ENCODE data around the gene CPZ.
"Not testable (repeated sequence)": the region's sequence is repeated elsewhere in the genome, so short reads cannot be mapped to it uniquely, and the experiment has no call there.

Gene CPZ

DNA sequence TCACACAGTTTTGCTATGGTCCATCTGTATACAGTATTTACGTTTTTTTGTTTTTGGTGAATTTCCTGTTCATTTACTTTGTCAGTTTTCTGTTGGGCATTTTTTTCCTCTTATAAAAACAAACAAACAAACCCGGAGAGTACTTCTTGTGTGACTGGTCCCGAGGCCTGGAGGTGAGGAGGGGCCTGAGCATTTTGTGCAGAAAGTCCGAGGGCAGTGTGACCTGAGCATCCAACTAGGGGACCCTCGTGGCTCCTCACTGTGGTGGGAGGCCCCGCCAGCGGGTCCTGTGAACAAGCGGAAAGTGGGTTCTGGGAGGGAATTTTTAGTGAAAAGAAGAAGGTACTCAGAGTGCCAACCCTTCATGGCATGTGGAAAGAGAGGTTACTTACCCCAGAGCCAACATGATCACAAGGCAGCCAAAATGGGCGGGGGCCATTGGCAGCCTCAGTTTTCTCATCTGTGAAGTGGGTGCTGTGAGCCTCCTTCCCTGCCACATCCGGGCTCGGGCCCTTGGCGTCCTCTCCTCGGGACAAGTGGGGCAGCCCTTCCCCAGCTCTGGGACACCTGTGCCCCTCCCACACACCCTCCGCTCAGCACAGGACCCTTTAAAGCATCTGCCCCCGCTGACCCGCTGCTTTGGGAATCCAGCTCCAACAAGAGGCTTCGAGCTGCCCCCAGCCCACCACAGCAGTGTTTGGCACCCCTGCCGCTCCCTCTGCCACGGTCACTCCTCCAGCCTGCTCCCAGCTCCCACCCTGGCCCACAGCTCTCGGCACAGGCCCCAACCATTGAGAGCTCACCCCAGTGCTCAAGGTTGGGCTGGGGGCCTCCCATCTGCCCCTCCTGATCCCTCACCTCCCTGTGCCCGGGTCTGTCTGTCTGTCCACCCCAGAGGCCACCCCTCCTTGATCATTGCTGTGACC is 35.2 kb upstream of the CPZ start:
- no peak for DNase-seq

DNA sequence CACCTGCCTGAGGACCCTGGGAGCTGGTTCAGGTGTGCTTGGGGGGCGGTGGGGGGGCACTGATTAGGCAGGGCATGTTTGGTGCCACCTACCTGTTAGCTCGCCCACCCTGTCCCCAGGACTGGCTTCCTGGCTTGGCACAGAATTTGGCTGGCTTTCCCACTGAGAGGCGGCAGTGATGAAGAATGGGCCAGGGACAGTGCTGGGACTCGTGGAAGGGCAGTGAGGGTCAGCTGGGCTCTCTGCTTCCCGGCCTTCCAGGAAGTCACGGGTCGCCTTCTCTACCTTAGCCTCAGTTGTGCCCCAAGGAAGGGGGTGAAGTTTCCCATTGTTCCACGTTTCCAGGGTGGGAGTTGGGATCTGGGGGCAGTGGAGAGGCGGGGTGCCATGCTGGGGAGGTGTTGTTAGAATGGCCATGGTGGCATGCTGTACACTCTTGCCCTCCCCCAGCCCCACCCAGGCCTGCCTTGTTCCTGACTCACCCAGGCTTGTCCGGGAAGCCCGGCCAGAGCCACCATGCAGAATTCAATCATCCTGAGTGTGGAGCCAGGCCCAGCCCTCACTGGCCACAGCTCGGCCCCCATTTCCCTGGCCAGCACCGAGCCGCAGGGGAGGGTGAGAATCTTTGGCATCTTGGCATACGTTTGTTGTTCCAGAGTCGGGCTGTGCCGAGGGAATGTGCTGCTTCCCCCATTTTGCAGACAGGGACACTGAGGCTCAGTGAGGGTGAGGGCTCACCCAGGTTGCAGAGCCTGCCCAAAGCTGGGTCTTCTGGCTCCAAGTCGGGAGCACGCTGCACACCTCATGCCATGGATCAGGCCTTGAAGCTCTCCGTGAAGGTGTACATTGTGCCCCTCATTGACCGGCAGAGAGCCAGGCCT is 34.2 kb upstream of the CPZ start:
- no peak for DNase-seq

DNA sequence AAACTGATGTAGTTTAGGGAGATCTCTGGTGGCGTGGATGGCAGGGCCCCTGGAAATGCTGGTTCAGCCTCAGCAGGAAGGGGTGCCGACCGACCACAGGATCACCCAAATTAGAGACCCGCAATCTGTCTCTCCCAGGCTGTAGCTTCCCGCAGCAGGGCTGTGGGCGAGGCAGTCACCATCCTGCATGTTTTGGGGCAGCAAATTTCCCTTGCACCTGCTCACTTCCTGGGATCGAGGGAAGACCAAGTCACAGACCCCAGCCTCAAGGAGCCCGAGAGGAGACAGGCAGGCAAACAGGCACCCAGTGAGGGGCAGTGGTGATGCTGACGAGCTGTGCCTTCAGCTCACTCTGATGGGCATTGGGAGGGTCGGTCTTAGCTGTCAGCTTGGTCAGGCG is 33.6 kb upstream of the CPZ start:
- no peak for DNase-seq

DNA sequence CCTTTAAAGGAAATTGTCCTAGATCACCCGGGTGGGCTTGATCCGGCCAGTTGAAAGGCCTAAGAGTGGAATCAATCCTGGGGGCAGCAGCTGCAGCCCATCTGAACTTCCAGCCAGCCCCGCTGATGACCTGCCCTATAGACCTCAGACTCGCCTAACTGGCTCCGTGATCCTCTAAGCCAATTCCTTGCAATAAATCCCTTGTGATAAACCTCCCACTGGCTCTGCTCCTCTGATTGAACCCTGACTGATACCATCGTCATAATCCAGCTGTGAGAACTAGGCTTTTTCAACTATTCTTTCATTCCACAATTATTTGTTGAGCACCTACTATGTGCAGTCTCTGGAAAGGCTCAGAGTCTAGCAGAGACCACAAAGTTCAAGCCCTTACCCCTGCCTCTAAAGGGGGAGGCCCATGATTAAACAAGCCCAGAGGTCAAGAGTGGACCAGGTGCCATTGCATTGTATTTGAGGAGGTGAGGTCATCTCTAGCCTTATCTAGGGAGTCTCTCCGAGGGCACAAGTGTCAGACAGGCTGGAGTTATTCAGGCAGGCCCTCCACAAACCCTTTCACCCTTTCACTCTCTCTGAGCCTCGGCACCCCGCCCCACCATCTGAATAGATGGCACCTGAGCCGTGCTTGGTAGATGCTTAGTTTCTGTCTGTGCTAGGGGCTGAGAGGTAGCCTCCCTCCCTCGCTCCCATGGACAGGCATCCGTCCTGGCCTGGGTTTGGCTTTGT is 32.9 kb upstream of the CPZ start:
- DNase-seq, result no peak

- no peak for DNase-seq
These were observed 32.1 kb upstream of the CPZ start for GRCh38 chr4:8560265-8561047.

DNA sequence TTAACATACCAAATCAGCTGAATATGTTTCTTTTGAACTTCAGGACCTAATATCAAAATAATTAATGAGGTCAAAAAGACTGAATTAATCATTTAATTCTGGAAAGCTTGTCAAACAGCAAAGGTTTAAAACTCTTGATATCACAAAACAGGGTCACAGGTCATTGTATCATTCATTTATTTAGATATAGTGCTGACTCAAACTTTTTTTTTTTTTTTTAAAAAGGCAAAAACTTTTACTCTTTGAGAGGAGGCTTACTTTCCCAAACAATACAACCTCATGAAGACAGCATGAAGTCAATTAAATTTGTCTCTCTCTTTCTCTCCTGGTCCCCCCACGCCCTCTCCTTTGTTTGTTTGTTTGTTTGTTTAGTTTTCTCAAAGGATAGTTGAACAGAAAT is 28.0 kb upstream of the CPZ start:
- DNase-seq, result no peak

- DNase-seq, result no peak
These were observed 24.4 kb upstream of the CPZ start for GRCh38 chr4:8568068-8568668.

DNA sequence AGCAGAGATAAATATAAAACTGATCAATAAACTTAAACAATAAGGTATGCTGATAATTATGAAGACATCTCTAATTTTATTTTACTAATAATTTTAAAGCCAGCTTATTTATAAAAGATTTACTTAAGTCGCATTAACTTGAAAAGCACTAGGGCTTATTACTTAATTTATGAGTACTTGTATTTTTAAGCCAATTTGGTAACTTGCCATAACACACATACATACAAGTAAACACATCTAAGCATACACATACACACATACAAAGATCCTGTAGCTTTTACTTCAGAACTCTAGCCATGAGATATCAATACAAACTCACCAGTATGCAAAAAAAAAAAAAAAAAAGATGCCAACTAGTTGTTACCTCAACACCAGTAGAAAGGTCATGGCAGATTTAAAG is 22.4 kb upstream of the CPZ start:
- no peak for DNase-seq

DNA sequence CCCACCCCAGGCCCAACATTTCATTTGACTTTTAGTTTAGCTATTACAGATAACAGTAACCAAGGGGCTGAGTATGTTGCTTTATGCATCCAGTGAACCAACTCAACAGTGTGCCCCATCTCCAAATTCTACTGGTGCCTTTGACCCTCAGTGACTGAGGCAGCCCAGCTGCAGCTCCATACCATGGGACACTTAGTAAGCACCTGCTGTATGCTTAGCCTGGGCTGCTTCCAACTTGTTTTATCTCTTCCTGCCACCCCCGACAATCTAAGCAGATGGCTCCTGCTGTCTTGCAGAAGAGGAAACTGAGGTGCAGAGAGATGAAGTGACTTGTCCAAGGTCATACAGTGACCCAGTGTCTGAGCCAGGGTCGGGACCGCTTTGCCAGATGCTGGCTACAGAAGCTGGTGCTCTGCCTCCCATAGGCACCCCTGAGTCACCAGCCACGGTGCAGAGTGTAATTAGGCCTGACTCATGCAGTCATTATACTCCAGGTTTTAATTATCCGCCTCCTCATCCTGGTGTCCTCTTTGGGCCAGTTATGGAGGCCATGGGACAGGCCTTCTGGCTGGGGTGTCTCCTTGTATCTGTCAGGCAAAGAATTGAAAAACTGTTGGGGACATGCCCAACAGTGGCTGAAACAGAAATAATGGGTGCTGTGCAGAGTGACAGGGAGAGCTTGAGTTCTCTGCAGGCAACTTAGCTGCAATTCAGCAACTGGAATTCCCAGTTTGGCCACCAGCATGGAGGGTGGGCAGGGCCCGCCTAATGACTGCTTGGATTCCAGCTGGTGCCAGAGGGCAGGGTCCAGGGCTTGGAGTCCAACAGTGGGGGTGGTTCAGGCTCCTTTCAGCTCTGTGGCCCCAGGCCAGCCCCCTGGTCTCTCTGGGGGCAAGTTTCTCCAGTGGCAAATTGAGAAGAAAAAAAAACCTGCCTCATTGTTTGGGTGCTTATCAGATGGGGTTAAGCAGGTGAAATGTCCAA is 20.6 kb upstream of the CPZ start:
- DNase-seq, result no peak

DNA sequence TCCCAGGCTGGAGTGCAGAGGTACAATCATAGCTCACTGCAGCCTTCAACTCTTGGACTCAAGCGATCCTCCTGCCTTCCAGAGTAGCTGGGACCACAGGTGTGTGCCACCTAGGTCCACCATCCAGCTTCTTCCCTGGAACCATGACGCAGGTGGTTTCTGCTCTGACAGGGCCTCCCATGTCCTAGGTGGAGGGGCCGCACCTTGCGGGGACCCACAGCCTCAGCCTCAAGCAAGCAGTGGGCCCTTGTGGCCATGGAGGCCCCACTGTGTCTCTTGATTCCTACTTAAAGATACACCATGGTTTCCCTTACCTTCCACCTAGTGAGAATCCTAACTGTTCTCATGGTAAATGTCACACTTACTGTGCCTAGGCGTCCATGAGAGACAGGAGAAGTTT is 19.3 kb upstream of the CPZ start:
- no peak for DNase-seq

GRCh38 chr4:8574796-8575370 is 17.7 kb upstream of the CPZ start:
- no peak for DNase-seq

DNA sequence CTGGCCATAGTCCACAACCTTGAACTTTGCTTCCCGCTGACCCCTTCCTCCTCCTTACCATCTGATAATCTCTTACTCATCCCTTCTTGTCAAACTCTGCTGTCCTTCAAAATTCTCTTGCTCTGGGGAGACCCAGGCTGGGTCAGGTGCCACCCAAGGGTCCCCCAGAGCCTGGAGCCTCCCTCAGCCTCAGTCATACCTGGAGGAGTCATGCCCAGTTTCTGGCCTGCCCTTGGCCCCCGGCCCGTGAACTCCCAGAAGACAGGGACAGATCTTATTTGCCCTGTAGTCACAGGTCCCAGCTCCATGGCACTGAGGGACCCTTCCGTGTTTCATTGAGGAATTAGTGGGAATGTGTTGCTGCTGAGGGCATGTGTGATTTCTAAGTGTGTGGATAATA is 17.1 kb upstream of the CPZ start:
- DNase-seq, result no peak

DNA sequence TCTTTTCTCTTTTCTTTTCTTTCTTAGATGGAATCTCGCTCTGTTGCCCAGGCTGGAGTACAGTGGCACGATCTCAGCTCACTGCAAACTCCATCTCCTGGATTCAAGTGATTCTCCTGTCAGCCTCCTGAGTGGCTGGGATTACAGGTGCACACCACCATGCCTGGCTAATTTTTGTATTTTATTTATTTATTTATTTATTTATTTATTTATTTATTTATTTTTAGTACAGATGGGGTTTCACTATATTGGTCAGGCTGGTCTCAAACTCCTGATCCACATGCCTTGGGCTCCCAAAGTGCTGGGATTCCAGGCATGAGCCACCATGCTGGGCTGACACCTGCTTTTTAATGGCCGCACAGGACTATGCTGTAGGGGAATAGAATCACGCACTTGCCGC is 16.0 kb upstream of the CPZ start:
- not testable (repeated sequence) for DNase-seq

GRCh38 chr4:8577046-8577445 is 15.5 kb upstream of the CPZ start:
- DNase-seq, result no peak

DNA sequence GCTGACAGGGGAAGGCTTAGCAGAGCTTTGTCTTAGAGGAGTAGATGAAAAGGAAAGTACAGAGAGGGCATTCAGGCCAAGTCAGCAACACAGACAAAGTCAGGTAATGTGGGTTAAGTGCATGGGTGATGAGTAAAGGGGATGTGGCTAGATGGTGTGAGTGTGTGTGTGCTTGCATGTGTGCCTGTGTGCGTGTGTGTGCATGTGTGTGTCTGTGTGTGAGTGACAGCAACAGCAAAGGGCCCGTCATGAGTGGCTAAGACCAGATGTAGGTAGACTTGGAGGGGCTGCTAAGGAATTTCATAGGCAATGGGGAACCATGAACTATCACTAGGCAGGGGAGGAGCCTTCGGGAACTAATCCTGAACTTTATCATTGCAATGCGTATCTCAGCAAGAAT is 14.6 kb upstream of the CPZ start:
- DNase-seq, result no peak

DNA sequence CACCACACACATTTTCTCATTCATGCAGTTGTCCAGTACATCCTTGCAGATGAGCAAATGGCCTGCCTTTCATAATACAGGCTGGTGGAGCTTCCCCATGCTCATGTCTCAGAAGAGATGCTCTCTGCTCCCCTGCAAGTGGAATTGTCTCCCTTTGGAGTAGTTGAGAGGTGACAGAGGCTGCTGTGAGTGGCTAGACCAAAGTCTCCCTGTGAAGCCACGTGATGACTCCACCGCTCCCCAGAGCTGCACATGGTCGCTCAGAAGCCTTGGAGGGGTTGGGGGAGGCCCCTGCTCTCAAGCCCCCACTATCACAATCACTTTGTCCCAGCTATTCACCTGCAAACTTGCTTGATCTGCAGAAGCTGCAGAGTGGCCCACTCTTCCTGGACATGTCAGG is 13.8 kb upstream of the CPZ start:
- DNase-seq, result no peak

DNA sequence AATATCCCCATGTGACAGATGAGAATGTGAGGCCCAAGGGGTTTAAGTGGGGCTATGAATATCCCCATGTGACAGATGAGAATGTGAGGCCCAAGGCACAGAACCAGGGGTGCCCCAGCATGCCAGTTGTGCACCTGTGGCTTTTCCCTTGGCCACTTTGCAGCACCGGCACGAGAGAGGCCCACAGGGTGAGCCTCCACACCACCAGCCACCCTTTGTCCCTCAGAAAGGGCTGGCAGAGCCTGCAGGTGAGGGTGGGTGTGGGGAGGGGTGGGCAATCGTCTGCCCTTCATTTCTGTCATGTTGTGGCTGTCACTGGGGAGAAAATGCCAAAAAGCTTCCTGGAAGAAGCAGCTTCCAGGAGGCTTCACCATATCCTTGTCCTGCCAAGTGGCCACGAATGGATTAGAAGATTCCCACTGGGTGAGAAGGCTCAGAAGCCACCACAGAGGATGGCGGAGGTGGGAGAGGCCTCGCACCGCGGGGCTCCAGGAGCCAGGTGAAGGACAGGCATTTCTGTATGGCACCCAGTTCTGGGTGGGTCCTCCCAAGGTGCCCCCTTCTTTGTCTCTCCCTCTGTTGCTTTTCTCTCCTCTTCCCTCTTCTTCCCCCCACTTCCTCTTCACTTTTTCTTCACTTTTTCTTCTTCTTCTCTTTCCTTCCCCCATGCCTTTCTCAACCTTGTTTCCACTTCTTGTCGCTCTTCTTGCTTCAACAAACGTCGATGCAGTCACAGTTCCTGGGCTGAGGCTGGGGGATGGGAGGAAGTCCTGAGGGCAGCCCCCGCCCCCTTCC is 12.8 kb upstream of the CPZ start:
- DNase-seq, result no peak

DNA sequence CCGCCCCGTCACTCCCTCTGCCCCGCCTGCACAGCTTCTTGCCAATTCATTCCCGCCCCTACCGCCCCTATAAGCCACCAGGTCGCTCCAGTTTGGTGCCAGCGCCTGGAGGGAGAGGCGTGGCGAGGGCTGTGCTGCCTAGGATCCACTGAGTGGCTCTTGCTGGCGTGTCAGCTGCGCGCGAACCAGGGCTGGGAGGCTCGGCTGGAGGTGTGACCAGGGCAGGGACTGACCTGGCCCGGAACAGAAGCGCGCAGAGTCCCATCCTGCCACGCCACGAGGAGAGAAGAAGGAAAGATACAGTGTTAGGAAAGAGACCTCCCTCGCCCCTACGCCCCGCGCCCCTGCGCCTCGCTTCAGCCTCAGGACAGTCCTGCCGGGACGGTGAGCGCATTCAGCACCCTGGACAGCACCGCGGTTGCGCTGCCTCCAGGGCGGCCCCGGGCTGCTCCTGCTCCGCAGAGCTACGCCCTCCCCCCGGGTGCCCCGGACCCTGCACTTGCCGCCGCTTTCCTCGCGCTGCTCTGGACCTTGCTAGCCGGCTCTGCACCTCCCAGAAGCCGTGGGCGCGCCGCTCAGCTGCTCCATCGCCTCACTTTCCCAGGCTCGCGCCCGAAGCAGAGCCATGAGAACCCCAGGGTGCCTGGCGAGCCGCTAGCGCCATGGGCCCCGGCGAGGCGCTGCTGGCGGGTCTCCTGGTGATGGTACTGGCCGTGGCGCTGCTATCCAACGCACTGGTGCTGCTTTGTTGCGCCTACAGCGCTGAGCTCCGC is 12.1 kb upstream of the CPZ start, which contains the start of gene GPR78:
Gene GPR78 (plus strand): TSS at position 72 of the 773 bp plus-strand sequence. CDS start 591 bp downstream, at position 663.
- DNase-seq, result no peak

Measured in NCI-H187 (cell line).